Stimulated activated CD4-positive, alpha-beta T cell treated with anti-CD3 and anti-CD28 coated beads, Interleukin-4, amount 100 ng/mL, for 24 hours (primary cell): Measurements from ENCODE around the gene GAA.
"Not testable (repeated sequence)": the region's sequence is repeated elsewhere in the genome, so short reads cannot be mapped to it uniquely, and the experiment has no call there.

Source experiments
- DNase-seq: peaks from one replicate; pipeline ENCODE4 v3.0.0-alpha.2; 2020

The GAA gene

GRCh38 chr17:80084773-80085172, 16.6 kb upstream of the GAA start:
- DNase-seq, result no peak

GRCh38 chr17:80086081-80086480, 15.3 kb upstream of the GAA start:
- DNase-seq, result no peak

- no peak for DNase-seq
Observed at GRCh38 chr17:80086616-80087015, 14.8 kb upstream of the GAA start.

GRCh38 chr17:80087346-80088265, 13.8 kb upstream of the GAA start:
- no peak for DNase-seq

GRCh38 chr17:80089762-80090161, 11.6 kb upstream of the GAA start:
- DNase-seq, result no peak

- not testable (repeated sequence) for DNase-seq
Observed at GRCh38 chr17:80090164-80090563, 11.2 kb upstream of the GAA start.

- DNase-seq, result no peak
Observed at GRCh38 chr17:80091376-80091775, 10.0 kb upstream of the GAA start.

- DNase-seq, result no peak
Observed at GRCh38 chr17:80092959-80093358, 8.4 kb upstream of the GAA start.

- DNase-seq, result no peak
Observed at GRCh38 chr17:80095038-80095843, 6.1 kb upstream of the GAA start.

GRCh38 chr17:80095844-80096475, 5.4 kb upstream of the GAA start:
- no peak for DNase-seq

- no peak for DNase-seq
Observed at GRCh38 chr17:80096561-80097021, 4.8 kb upstream of the GAA start.

GRCh38 chr17:80097127-80097621, 4.2 kb upstream of the GAA start:
- DNase-seq, result no peak

GRCh38 chr17:80097844-80098691, 3.3 kb upstream of the GAA start:
- DNase-seq, result no peak

- no peak for DNase-seq
Observed at GRCh38 chr17:80099291-80100034, 1.9 kb upstream of the GAA start.

- no peak for DNase-seq
Observed at GRCh38 chr17:80100035-80100323, 1.4 kb upstream of the GAA start.

- DNase-seq, result peak; percentile 16
Observed at GRCh38 chr17:80101946-80102663, 724 bp downstream of the GAA start.

GRCh38 chr17:80102664-80103448, 1.5 kb downstream of the GAA start:
- DNase-seq, result no peak

- no peak for DNase-seq
Observed at GRCh38 chr17:80103449-80104085, 2.2 kb downstream of the GAA start.

GRCh38 chr17:80104321-80104955, 3.1 kb downstream of the GAA start:
- DNase-seq, result no peak
